Karpas-422 (cell line): Measurements from ENCODE around the gene MYO10. TPM values are rescaled to one million over a fixed set of nuclear protein-coding genes. Genes with fewer than 3 reads are reported as not detected.
"Not testable (repeated sequence)": the region's sequence is repeated elsewhere in the genome, so short reads cannot be mapped to it uniquely, and the experiment has no call there.

Experiments
- DNase-seq: peaks from one replicate; pipeline ENCODE4 v3.0.0-alpha.2; 2015
- H2AFZ ChIP-seq: fragments of 200-600 bp; sonication (generic); 2 replicates; pipeline ENCODE4 v1.6.1; 2014; ENCODE audit warnings: antibody characterized with exemption, low read length, mixed read lengths
- H3K27ac ChIP-seq: fragments of 200-600 bp; sonication (generic); 2 replicates; pipeline ENCODE4 v1.5.1; 2014; ENCODE audit warnings: mild to moderate bottlenecking, low read length, moderate library complexity
- H3K27me3 ChIP-seq: fragments of 200-600 bp; sonication (generic); 2 replicates; pipeline ENCODE4 v1.6.1; 2014; ENCODE audit warnings: low read length, mixed read lengths
- H3K36me3 ChIP-seq: fragments of 200-600 bp; sonication (generic); 2 replicates; pipeline ENCODE4 v1.6.1; 2014; ENCODE audit warnings: low read length, mixed read lengths; ENCODE audit not compliant: insufficient read depth
- H3K4me1 ChIP-seq: fragments of 200-600 bp; sonication (generic); 2 replicates; pipeline ENCODE4 v1.6.1; 2014; ENCODE audit warnings: mild to moderate bottlenecking, low read length, mixed read lengths
- H3K4me2 ChIP-seq: fragments of 200-600 bp; sonication (generic); 2 replicates; pipeline ENCODE4 v1.6.1; 2014; ENCODE audit warnings: low read length, low read depth, mild to moderate bottlenecking; ENCODE audit not compliant: poor library complexity, severe bottlenecking
- H3K4me3 ChIP-seq: fragments of 200-600 bp; sonication (generic); 2 replicates; pipeline ENCODE4 v1.5.1; 2014; ENCODE audit warnings: mild to moderate bottlenecking, antibody characterized with exemption, low read length, mixed read lengths
- H3K79me2 ChIP-seq: fragments of 200-600 bp; sonication (generic); 2 replicates; pipeline ENCODE4 v1.6.1; 2014; ENCODE audit warnings: mild to moderate bottlenecking, low read length, mixed read lengths
- H3K9ac ChIP-seq: fragments of 200-600 bp; sonication (generic); 2 replicates; pipeline ENCODE4 v1.6.0; 2014; ENCODE audit warnings: low read length
- H3K9me2 ChIP-seq: fragments of 200-600 bp; sonication (generic), shearing (Covaris generic); replicated peaks from 2 replicates; pipeline ENCODE4 v1.6.0; 2014; ENCODE audit warnings: mild to moderate bottlenecking, low read length, moderate library complexity; ENCODE audit not compliant: insufficient read depth
- H3K9me3 ChIP-seq: fragments of 300-700, 200-600 bp; sonication (generic); 2 replicates; pipeline ENCODE4 v1.6.1; 2014; ENCODE audit warnings: low read length, mixed read lengths
- H4K20me1 ChIP-seq: fragments of 200-600 bp; sonication (generic); 2 replicates; pipeline ENCODE4 v1.6.1; 2014; ENCODE audit warnings: mild to moderate bottlenecking, antibody characterized with exemption, low read length, low read depth; ENCODE audit not compliant: insufficient read depth
- total RNA-seq: library from RNA; depleted of rRNA; stranded (reverse); fragments of >200 nt; shearing (Covaris generic); gene quantifications from 2 replicates; pipeline ENCODE4 v1.2.3, GENCODE V29; 2014; ENCODE audit warnings: low replicate concordance; rRNA removed

MYO10 gene
- total RNA-seq = not detected in 2 replicates

GRCh38 chr5:16936150-16936988, at the start of gene MYO10:
Gene MYO10, minus strand, starts transcription at chr5:16936288. Its CDS starts 480 bp downstream, at chr5:16935808.
- Histone ChIP-seq H3K79me2 (no peaks in the 10 kb centered on the region), H3K4me2 (no peak within 1 kb of the TSS), H3K4me1 (no peaks in the 10 kb centered on the region), H2AFZ (no peak within 1 kb of the TSS), H3K4me3 (no peak within 1 kb of the TSS), H3K27ac (no peak within 1 kb of the TSS), H3K27me3 (no peaks in the 10 kb centered on the region), H4K20me1 (no peaks in the 10 kb centered on the region), H3K9me2 (no peaks in the 10 kb centered on the region), H3K9me3 (no peaks in the 10 kb centered on the region), H3K9ac (no peak within 1 kb of the TSS), H3K36me3 (no peaks in the 10 kb centered on the region)
- no peak for DNase-seq

- H3K9me2 ChIP-seq, H2AFZ ChIP-seq, H3K4me3 ChIP-seq, H3K36me3 ChIP-seq, H3K27me3 ChIP-seq, H4K20me1 ChIP-seq, H3K4me2 ChIP-seq, H3K9me3 ChIP-seq, H3K4me1 ChIP-seq, DNase-seq, H3K79me2 ChIP-seq, H3K9ac ChIP-seq, H3K27ac ChIP-seq: not testable (repeated sequence)
These were observed 49.2 kb upstream of the MYO10 start for GRCh38 chr5:16985304-16985703.

- no peaks in the 10 kb centered on the region for H3K27me3 ChIP-seq
These were observed 47.9 kb upstream of the MYO10 start for GRCh38 chr5:16983972-16984371.

GRCh38 chr5:16983022-16983639, 47.0 kb upstream of the MYO10 start:
- Histone ChIP-seq H3K9me2 (no peaks in the 10 kb centered on the region), H3K9me3 (no peaks in the 10 kb centered on the region), H3K9ac (no peak overlapping the region), H3K79me2 (no peaks in the 10 kb centered on the region), H3K27me3 (no peaks in the 10 kb centered on the region), H3K4me2 (no peak overlapping the region), H2AFZ (no peak overlapping the region), H3K4me3 (no peak overlapping the region), H3K4me1 (no peaks in the 10 kb centered on the region), H3K27ac (no peak overlapping the region), H3K36me3 (no peaks in the 10 kb centered on the region), H4K20me1 (no peaks in the 10 kb centered on the region)
- DNase-seq = no peak

More at GRCh38 chr5:16983972-16984371, 47.9 kb upstream of the MYO10 start:
- no peak overlapping the region for H2AFZ ChIP-seq
- no peaks in the 10 kb centered on the region for H3K9me2 ChIP-seq
- no peaks in the 10 kb centered on the region for H3K4me1 ChIP-seq
- H3K9me3 ChIP-seq = no peaks in the 10 kb centered on the region
- no peak for DNase-seq
- H3K4me3 ChIP-seq = no peak overlapping the region
- no peaks in the 10 kb centered on the region for H4K20me1 ChIP-seq
- H3K27ac ChIP-seq = no peak overlapping the region
- no peaks in the 10 kb centered on the region for H3K79me2 ChIP-seq
- H3K9ac ChIP-seq = no peak overlapping the region
- H3K36me3 ChIP-seq = no peaks in the 10 kb centered on the region
- no peak overlapping the region for H3K4me2 ChIP-seq

GRCh38 chr5:16981700-16982099, 45.6 kb upstream of the MYO10 start:
- H3K4me2 ChIP-seq = no peak overlapping the region
- no peak overlapping the region for H3K27ac ChIP-seq
- no peak overlapping the region for H2AFZ ChIP-seq
- no peak overlapping the region for H3K4me3 ChIP-seq
- no peaks in the 10 kb centered on the region for H3K9me3 ChIP-seq
- no peak overlapping the region for H3K9ac ChIP-seq
- H3K36me3 ChIP-seq = no peaks in the 10 kb centered on the region
- no peak for DNase-seq
- no peaks in the 10 kb centered on the region for H3K4me1 ChIP-seq
- H3K79me2 ChIP-seq = no peaks in the 10 kb centered on the region
- no peaks in the 10 kb centered on the region for H4K20me1 ChIP-seq
- H3K27me3 ChIP-seq = no peaks in the 10 kb centered on the region
- no peaks in the 10 kb centered on the region for H3K9me2 ChIP-seq

GRCh38 chr5:16980983-16981382, 44.9 kb upstream of the MYO10 start:
- Histone ChIP-seq H3K4me2 (no peak overlapping the region), H3K9me3 (no peaks in the 10 kb centered on the region), H3K27me3 (no peaks in the 10 kb centered on the region), H3K36me3 (no peaks in the 10 kb centered on the region), H3K9me2 (no peaks in the 10 kb centered on the region), H3K4me1 (no peaks in the 10 kb centered on the region), H2AFZ (no peak overlapping the region), H3K4me3 (no peak overlapping the region), H3K27ac (no peak overlapping the region), H3K79me2 (no peaks in the 10 kb centered on the region), H3K9ac (no peak overlapping the region), H4K20me1 (no peaks in the 10 kb centered on the region)
- no peak for DNase-seq

GRCh38 chr5:16978296-16978695, 42.2 kb upstream of the MYO10 start:
- H3K4me2 ChIP-seq = no peak overlapping the region
- no peaks in the 10 kb centered on the region for H3K27me3 ChIP-seq
- no peak overlapping the region for H3K27ac ChIP-seq
- DNase-seq = no peak
- no peak overlapping the region for H2AFZ ChIP-seq
- no peaks in the 10 kb centered on the region for H3K9me3 ChIP-seq
- H3K79me2 ChIP-seq = no peaks in the 10 kb centered on the region
- no peak overlapping the region for H3K4me3 ChIP-seq
- no peaks in the 10 kb centered on the region for H3K4me1 ChIP-seq
- no peaks in the 10 kb centered on the region for H4K20me1 ChIP-seq
- no peak overlapping the region for H3K9ac ChIP-seq
- H3K36me3 ChIP-seq = no peaks in the 10 kb centered on the region
- H3K9me2 ChIP-seq = no peaks in the 10 kb centered on the region

- no peaks in the 10 kb centered on the region for H3K27me3 ChIP-seq
- H3K79me2 ChIP-seq = no peaks in the 10 kb centered on the region
- H3K9me3 ChIP-seq = no peaks in the 10 kb centered on the region
- no peak overlapping the region for H3K4me3 ChIP-seq
- DNase-seq = no peak
- no peaks in the 10 kb centered on the region for H4K20me1 ChIP-seq
- no peaks in the 10 kb centered on the region for H3K9me2 ChIP-seq
- no peaks in the 10 kb centered on the region for H3K36me3 ChIP-seq
- no peak overlapping the region for H3K4me2 ChIP-seq
- H3K4me1 ChIP-seq = no peaks in the 10 kb centered on the region
- no peak overlapping the region for H3K27ac ChIP-seq
- no peak overlapping the region for H2AFZ ChIP-seq
- H3K9ac ChIP-seq = no peak overlapping the region
These were observed 40.5 kb upstream of the MYO10 start for GRCh38 chr5:16976625-16977008.
